Loucy (cell line): ENCODE measurements around the gene TRAF3.

ENCODE experiments used
- H2AFZ ChIP-seq: fragments of 200-600 bp; sonication (generic); 2 replicates; pipeline ENCODE4 v1.6.0; 2016; ENCODE audit warnings: antibody characterized with exemption, mild to moderate bottlenecking, low read length, moderate library complexity
- H3F3A ChIP-seq: fragments of 200-600 bp; 2 replicates; pipeline ENCODE4 v1.6.0; 2016; ENCODE audit warnings: antibody characterized with exemption, low read depth, mild to moderate bottlenecking
- H3K27me3 ChIP-seq: fragments of 200-600 bp; sonication (generic); 2 replicates; pipeline ENCODE4 v1.6.1; 2014; ENCODE audit warnings: low read length, mild to moderate bottlenecking; ENCODE audit not compliant: insufficient read depth, poor library complexity, severe bottlenecking
- H3K36me3 ChIP-seq: fragments of 200-600 bp; sonication (generic); 2 replicates; pipeline ENCODE4 v1.6.1; 2016; ENCODE audit warnings: low read length; ENCODE audit not compliant: insufficient read depth
- H3K4me1 ChIP-seq: fragments of 200-600 bp; sonication (generic); 2 replicates; pipeline ENCODE4 v1.5.1; 2014; ENCODE audit warnings: low read length, mild to moderate bottlenecking; ENCODE audit not compliant: insufficient read depth, poor library complexity, severe bottlenecking
- H3K4me2 ChIP-seq: fragments of 200-600 bp; sonication (generic); 2 replicates; pipeline ENCODE4 v1.6.0; 2014; ENCODE audit warnings: antibody characterized with exemption, low read length, low read depth, mild to moderate bottlenecking; ENCODE audit not compliant: poor library complexity, severe bottlenecking
- H3K4me3 ChIP-seq: fragments of 200-600 bp; sonication (generic); 2 replicates; pipeline ENCODE4 v1.5.1; 2014; ENCODE audit warnings: low read length, mild to moderate bottlenecking, mixed read lengths; ENCODE audit not compliant: poor library complexity, severe bottlenecking
- H3K79me2 ChIP-seq: fragments of 200-600 bp; sonication (generic); 2 replicates; pipeline ENCODE4 v1.6.1; 2014; ENCODE audit warnings: low read length; ENCODE audit not compliant: insufficient read depth
- H3K9ac ChIP-seq: fragments of 200-600 bp; sonication (generic); 2 replicates; pipeline ENCODE4 v1.6.0; 2014; ENCODE audit warnings: mild to moderate bottlenecking, low read depth, low read length, moderate library complexity; ENCODE audit not compliant: poor library complexity, severe bottlenecking
- H3K9me2 ChIP-seq: fragments of 200-600 bp; sonication (generic); replicated peaks from 2 replicates; pipeline ENCODE4 v1.6.1; 2016; ENCODE audit warnings: low read depth, low read length, mixed read lengths
- H3K9me3 ChIP-seq: fragments of 200-600 bp; sonication (generic); 2 replicates; pipeline ENCODE4 v1.6.1; 2014; ENCODE audit warnings: mild to moderate bottlenecking, antibody characterized with exemption, low read length, low read depth; ENCODE audit not compliant: insufficient read depth
- H4K20me1 ChIP-seq: fragments of 200-600 bp; sonication (generic); 2 replicates; pipeline ENCODE4 v1.6.0; 2014; ENCODE audit warnings: antibody characterized with exemption, low read length, mild to moderate bottlenecking; ENCODE audit not compliant: insufficient read depth, poor library complexity, severe bottlenecking
- EZH2phosphoT487 ChIP-seq: fragments of 200-600 bp; IDR thresholded peaks from 2 replicates; pipeline ENCODE4 v1.6.1; 2018; ENCODE audit warnings: antibody characterized with exemption, mild to moderate bottlenecking, moderate library complexity, borderline replicate concordance
- TF ChIP-seq, protein P1 (sequence below): fragments of 200-600 bp; sonication (generic); conservative IDR thresholded peaks from 2 replicates; pipeline ENCODE4 v1.5.1; 2014; ENCODE audit warnings: mild to moderate bottlenecking, antibody characterized with exemption, low read length

The TRAF3 gene

DNA sequence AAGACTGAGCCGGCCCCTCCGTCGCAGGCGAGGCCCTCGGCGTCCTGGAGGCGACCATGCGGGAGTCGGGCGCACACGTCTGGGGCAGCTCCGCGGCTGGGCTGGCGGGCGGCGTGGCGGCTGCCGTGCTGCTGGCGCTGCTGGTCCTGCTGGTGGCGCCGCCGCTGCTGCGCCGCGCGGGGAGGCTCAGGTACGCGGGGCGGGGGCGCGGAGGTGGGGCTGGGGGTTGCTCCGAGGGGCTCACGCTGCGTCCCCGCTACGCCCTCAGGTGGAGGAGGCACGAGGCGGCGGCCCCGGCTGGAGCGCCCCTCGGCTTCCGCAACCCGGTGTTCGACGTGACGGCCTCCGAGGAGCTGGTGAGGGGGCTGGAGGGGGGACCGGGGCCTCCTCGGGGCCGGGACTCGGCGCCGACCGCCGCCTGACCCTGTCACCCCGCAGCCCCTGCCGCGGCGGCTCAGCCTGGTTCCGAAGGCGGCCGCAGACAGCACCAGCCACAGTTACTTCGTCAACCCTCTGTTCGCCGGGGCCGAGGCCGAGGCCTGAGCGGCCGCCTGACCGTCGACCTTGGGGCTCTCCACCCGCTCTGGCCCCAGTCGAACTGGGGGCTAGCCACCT lies 153.0 kb downstream of the TRAF3 start:
- no peaks in the 10 kb centered on the region for H4K20me1 ChIP-seq
- H3K4me2 ChIP-seq, result no peak overlapping the region
- H3K9ac ChIP-seq, result no peak overlapping the region
- H3K9me2 ChIP-seq, result no peaks in the 10 kb centered on the region
- no peak overlapping the region for H2AFZ ChIP-seq
- H3K9me3 ChIP-seq, result no peaks in the 10 kb centered on the region
- H3K4me3 ChIP-seq, result no peak overlapping the region
- H3F3A ChIP-seq, result no peaks in the 10 kb centered on the region
- no peaks in the 10 kb centered on the region for H3K27me3 ChIP-seq
- no peak for TF ChIP-seq EZH2phosphoT487
- TF ChIP-seq, protein P1, sequence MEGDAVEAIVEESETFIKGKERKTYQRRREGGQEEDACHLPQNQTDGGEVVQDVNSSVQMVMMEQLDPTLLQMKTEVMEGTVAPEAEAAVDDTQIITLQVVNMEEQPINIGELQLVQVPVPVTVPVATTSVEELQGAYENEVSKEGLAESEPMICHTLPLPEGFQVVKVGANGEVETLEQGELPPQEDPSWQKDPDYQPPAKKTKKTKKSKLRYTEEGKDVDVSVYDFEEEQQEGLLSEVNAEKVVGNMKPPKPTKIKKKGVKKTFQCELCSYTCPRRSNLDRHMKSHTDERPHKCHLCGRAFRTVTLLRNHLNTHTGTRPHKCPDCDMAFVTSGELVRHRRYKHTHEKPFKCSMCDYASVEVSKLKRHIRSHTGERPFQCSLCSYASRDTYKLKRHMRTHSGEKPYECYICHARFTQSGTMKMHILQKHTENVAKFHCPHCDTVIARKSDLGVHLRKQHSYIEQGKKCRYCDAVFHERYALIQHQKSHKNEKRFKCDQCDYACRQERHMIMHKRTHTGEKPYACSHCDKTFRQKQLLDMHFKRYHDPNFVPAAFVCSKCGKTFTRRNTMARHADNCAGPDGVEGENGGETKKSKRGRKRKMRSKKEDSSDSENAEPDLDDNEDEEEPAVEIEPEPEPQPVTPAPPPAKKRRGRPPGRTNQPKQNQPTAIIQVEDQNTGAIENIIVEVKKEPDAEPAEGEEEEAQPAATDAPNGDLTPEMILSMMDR, result no peak
- no peaks in the 10 kb centered on the region for H3K79me2 ChIP-seq
- no peaks in the 10 kb centered on the region for H3K36me3 ChIP-seq
- peaks cover 10% of the 10 kb centered on the region for H3K4me1 ChIP-seq

DNA sequence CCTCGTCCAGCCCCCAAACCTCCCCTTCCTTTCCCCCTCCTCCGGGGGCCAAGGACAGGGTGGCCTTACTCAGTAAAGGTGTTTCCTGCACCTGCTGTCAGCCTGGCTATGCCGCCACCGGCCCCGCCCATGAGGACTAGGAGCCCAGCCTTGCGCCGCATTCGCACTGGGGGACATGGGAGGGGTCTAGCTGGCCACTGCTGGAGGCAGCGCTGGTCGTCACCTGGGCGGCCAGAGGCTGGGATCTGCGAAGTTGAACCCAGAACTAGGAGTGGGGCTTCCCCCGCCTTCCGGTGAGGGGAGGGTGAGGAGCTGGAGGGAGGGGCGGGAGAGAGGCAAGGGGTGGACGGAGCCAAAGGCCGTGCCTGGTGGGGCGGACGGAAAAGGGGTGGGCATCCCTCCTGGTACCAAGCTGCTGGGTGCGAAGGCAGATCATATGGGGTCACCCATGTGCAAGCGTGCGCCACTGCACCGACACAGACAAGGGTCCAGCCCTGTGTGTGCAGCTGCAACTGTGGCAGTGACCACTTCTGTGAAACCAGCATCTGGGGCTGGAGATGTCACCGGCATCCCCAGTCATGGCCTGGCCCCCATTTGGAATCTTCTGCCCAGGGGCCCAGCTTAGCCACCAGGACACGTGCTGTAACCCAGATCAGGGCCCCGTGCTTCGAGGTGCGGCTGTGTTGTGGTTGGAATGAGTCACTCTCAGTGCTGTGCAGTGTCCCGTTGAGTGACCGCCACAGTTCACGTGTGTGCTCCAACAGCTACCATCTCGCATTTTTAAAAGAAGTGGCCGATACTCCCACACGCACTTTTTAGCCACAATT lies 153.7 kb downstream of the TRAF3 start:
- no peak overlapping the region for H2AFZ ChIP-seq
- no peaks in the 10 kb centered on the region for H3K27me3 ChIP-seq
- H3K9me2 ChIP-seq, result no peaks in the 10 kb centered on the region
- H3K9ac ChIP-seq, result no peak overlapping the region
- H3K4me2 ChIP-seq, result no peak overlapping the region
- H3K4me1 ChIP-seq, result peaks cover 10% of the 10 kb centered on the region
- no peaks in the 10 kb centered on the region for H3K79me2 ChIP-seq
- H4K20me1 ChIP-seq, result no peaks in the 10 kb centered on the region
- H3K4me3 ChIP-seq, result no peak overlapping the region
- TF ChIP-seq, protein P1, result no peak
- TF ChIP-seq EZH2phosphoT487, result no peak
- no peaks in the 10 kb centered on the region for H3F3A ChIP-seq
- no peaks in the 10 kb centered on the region for H3K36me3 ChIP-seq
- no peaks in the 10 kb centered on the region for H3K9me3 ChIP-seq

DNA sequence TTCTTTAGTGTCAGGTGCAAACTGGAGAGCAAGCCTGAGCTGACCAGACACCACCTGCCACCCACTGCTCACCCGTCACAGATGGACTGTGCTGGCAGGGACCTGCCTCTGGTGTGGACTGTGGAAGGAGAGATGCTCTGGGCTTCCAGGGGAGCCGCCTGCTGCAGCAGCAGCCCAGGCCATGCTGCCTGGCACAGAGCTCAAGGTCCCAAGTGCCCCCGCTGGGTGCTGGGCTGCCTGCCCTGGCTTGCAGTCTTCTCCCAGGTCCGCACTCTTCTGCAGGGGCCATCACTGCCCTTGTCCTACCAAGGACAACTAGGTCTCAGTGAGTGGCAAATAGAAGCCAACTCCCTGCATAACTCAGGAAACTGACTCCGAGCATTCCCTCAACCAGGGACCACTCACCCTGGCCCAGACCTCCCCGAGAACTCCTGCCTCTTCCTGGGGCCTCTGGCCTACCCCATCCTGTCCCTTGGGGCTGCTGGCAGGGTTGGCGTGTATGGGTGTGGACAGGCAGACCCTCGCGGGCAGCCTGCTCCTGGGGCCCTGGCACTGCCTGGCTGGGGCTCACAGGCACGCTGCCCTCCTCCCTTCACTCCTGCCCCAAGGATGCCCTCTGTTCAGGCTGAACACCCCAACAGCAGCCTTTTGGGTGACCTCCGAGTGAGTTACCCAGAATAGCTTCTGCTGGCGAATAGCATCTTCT lies 154.5 kb downstream of the TRAF3 start:
- Histone ChIP-seq H3K27me3 (no peaks in the 10 kb centered on the region), H4K20me1 (no peaks in the 10 kb centered on the region), H3K4me2 (no peak overlapping the region), H3K36me3 (no peaks in the 10 kb centered on the region), H3K79me2 (no peaks in the 10 kb centered on the region), H3K9me2 (no peaks in the 10 kb centered on the region), H3K4me3 (no peak overlapping the region), H3K9me3 (no peaks in the 10 kb centered on the region), H2AFZ (no peak overlapping the region), H3F3A (no peaks in the 10 kb centered on the region), H3K4me1 (peaks cover 10% of the 10 kb centered on the region), H3K9ac (no peak overlapping the region)
- no peak for TF ChIP-seq EZH2phosphoT487
- TF ChIP-seq, protein P1, result no peak
